Endometrial microvascular endothelial cells (primary cell): ENCODE measurements around the gene MLX. TPM values are rescaled to one million over a fixed set of nuclear protein-coding genes. Genes with fewer than 3 reads are reported as not detected.

Experiments used
- in situ Hi-C: cut with HindIII; loops from 2 replicates; pipeline ENCODE4 v1.10.0; 2017; ENCODE audit warnings: low sequenced_read_pairs, low pct_unique_long_range_greater_than_20kb; ENCODE audit errors: inconsistent ontology term
- total RNA-seq: library from RNA; depleted of rRNA; stranded (reverse); fragments of >200 nt; gene quantifications from one replicate; pipeline ENCODE4 v1.2.3, GENCODE V29; 2015; ENCODE audit errors: inconsistent ontology term

Gene MLX
- total RNA-seq, 1 donor from 2014 or later: 31.6 TPM

GRCh38 chr17:42566215-42566882 lies 551 bp upstream of the MLX start:
- in situ Hi-C loops: no loop called here

- in situ Hi-C loops: no loop called here
Observed at GRCh38 chr17:42568341-42569111, 1.6 kb downstream of the MLX start.

GRCh38 chr17:42571435-42572225 lies 4.7 kb downstream of the MLX start:
- in situ Hi-C loops: no loop called here

GRCh38 chr17:42573095-42573494 lies 6.2 kb downstream of the MLX start:
- in situ Hi-C loops: no loop called here

GRCh38 chr17:42574463-42574862 lies 7.6 kb downstream of the MLX start:
- in situ Hi-C loops: no loop called here

GRCh38 chr17:42577140-42577531 lies 10.2 kb downstream of the MLX start:
- in situ Hi-C loops: no loop called here

GRCh38 chr17:42577532-42578281 lies 10.8 kb downstream of the MLX start, which contains the start of gene PSMC3IP:
Gene PSMC3IP (minus strand): TSS chr17:42577729. CDS start chr17:42577686, 43 bp downstream.
- in situ Hi-C loops: no loop called here

- in situ Hi-C loops: no loop called here
Observed at GRCh38 chr17:42578282-42578869, 11.5 kb downstream of the MLX start.

GRCh38 chr17:42579794-42580551 lies 13.1 kb downstream of the MLX start:
- in situ Hi-C loops: no loop called here

- in situ Hi-C loops: no loop called here
Observed at GRCh38 chr17:42581744-42582270, 14.9 kb downstream of the MLX start.

- in situ Hi-C loops: no loop called here
Observed at GRCh38 chr17:42584880-42585279, 18.0 kb downstream of the MLX start.

GRCh38 chr17:42585353-42585752 lies 18.5 kb downstream of the MLX start:
- in situ Hi-C loops: no loop called here

- in situ Hi-C loops: no loop called here
Observed at GRCh38 chr17:42586514-42587230, 19.8 kb downstream of the MLX start.

- in situ Hi-C loops: no loop called here
Observed at GRCh38 chr17:42590886-42591285, 24.0 kb downstream of the MLX start.

- in situ Hi-C loops: no loop called here
Observed at GRCh38 chr17:42591411-42591810, 24.5 kb downstream of the MLX start.

GRCh38 chr17:42596386-42596785 lies 29.5 kb downstream of the MLX start:
- in situ Hi-C loops: no loop called here

- in situ Hi-C loops: no loop called here
Observed at GRCh38 chr17:42598905-42599304, 32.0 kb downstream of the MLX start.
